Kidney capillary endothelial cell (primary cell): Measurements from ENCODE around the gene MAPK6.

ENCODE experiments used
- DNase-seq: peaks from one replicate; pipeline ENCODE4 v3.0.0-alpha.2; 2018; ENCODE audit warnings: low spot score

MAPK6 gene

GRCh38 chr15:52010633-52011595, 8.1 kb upstream of the MAPK6 start:
- DNase-seq = peak; percentile 77

DNA sequence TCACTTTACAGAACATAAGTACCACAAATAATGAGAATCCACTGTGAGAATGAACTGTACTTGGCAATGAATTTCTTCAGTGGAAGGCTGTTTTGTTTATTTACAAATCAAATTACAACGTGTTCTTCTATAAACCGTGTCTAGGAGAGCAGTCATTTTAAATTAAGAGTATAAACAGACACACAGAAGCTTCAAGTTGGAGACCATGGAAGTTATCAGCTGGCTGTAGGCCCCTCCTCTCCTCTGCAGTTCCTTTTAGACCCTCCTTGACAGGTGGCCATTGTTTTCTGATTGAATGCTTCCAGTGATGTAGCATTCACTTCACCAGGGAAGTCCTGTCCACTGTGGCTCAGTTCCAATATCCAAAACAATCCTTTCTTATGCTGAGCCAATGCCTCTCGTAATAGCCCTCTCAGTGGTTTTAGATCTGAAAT, 7.3 kb upstream of the MAPK6 start:
- DNase-seq = no peak

DNA sequence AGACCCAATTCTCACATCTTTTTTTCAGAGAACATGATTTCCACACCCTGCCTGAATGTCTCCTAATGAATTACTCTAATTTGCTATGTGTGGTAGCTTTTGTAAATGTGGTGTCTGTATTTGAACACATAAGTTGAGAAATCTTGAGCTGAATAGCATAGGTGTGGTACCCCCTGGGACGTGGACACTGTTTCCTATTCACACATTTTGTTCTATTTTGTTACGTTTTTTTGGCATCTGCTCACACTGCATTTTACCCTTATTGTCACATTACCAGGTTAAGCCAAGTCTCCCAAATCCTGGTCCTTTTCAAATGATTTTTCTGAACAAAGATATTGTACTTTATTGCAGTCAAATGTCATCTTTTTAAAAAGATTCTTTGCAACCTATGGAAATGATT, 6.8 kb upstream of the MAPK6 start:
- DNase-seq = no peak

DNA sequence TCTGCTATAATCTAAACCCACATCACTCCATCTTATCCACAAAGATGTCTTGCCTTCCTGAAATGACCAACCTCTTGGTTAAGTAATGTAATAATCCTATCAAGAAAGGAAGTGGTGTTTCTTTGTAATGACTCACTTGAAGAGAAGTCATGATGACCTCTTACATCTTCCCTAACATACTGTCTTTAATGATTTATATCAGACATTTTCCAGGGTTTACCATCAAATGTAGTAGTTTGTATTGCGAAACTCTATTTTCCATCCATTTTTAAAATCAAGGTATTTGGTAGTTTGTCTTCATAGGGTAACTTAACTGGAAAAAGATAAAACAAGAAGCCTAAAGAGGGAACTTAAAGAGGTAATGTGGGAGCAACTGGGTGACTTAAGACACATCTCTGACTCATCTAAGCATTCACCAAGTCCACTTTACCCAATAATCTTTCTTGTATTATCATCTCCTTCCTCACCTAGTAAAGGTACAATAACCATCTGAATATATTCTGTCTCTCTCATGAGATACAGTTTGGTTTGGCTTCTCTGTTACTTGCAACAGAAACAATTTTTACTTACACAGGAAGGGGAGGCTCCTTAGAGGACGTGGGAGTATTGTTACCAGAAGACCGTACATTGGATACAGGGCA, 5.7 kb upstream of the MAPK6 start:
- peak; percentile 75 for DNase-seq

GRCh38 chr15:52014616-52015015, 4.4 kb upstream of the MAPK6 start:
- no peak for DNase-seq

DNA sequence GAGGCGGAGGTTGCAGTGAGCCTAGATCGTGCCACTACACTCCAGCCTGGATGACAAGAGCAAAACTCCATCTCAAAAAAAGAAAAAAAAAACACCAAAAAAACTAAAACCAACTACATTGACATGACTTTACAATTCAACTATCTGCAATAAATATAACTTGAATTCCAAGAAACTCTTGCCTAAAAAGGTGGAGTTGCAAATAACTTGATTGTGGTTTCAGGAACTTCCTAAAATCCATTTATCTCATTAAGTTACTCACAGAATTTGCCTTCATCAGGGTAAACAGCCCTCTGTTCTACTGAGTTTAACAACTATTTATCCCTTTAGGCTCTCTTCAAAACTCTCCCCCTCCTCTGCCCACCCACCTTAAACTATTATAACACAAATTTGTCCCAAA, 2.7 kb upstream of the MAPK6 start:
- no peak for DNase-seq

DNA sequence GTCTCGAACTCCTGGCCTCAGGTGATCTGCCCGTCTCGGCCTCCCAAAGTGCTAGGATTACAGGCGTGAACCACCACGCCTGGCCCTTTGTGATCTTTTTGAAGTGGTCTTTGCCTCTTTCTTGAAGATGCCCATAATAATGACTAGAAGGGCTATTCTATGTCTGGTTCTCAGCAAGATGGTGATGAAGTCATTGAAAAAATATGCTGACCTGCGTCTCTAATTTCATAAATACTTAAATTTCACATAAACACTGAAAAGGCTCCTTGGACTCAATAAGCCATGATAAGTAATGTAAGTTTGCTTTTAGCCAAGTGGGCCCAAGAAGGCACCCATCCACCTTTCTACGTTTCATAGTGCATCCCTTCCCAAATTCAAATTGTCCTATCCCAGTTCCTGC, 775 bp upstream of the MAPK6 start:
- DNase-seq = no peak

DNA sequence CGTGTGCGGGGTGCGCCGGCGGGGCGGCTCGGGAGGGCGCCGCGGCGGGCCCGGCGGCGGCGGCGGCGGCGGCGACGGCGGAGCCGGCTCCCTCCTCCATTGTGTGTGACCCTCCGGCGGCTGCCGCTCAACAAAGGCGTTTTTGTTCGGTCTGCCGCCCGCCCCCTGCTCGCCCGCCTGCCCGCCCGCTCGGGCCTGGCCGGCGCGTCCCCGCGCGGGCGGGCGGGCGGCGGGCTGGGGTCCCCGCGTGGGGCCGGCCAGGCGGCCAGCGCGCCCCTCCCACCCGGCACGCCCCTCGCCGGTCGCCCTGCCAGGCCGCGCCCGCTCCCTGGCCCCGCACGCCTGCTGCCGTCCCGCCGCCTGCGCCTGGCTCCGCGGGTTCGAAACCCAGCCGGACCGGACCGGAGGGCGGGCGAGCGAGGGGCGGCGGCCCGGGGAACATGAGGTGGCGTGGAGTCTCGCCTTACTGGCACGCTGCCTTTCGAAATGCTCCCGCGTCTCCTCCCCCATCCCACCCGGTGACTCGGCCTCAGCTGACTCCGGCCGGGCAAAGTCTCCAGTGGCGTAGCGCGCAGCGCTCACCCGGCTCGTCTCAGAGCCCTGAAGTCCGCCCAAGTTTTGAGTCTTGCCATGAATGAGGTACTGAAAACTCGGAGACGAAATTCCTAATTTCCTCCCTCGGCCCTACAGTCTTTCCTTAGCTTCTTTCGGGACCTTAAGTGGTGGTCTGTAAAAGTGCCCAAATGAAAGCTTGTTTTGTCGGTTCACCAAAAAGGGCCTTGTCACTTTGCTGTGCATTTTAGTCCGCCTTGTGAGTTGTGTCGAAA, 588 bp downstream of the MAPK6 start:
- peak; percentile 87 for DNase-seq

DNA sequence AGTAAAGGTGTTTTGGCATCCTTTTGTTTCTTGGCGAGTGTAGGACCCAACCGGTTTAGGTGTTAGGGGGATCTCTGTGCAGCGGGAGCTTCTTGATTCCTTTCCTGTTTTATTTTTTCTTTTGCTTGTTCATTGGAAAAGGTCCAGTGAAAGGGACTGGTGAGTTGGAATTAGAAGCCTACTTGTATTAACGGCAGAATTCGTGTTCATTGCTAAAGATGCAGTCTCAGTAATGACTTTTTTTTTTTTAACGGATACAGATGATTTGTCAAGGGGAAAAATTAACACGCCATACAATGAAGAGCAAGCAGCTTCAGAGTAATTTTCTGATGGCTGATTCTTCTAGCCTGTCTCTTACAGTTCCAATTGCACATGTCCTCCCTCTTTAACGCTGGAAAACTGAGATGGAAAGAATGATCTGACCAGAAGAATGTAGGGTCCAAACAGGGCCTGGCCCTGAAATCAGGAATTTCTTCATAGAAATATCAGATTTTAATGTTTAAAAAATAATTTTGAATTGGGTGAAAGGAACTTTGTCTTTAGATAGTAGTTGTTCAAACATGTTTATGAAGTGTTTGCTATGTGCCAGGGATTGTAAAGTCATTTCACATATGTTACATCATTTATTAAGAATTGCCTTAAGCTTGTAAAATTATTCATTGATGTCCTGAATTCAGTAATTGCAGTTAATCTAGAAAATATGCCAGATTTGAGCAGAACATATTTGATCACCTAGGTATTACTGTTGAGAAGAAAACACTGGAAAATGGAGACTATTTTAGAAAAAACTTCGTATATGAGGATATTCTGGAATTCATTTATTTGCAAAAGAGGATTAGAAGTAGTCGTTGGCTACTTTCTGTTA, 1.4 kb downstream of the MAPK6 start:
- DNase-seq = no peak

DNA sequence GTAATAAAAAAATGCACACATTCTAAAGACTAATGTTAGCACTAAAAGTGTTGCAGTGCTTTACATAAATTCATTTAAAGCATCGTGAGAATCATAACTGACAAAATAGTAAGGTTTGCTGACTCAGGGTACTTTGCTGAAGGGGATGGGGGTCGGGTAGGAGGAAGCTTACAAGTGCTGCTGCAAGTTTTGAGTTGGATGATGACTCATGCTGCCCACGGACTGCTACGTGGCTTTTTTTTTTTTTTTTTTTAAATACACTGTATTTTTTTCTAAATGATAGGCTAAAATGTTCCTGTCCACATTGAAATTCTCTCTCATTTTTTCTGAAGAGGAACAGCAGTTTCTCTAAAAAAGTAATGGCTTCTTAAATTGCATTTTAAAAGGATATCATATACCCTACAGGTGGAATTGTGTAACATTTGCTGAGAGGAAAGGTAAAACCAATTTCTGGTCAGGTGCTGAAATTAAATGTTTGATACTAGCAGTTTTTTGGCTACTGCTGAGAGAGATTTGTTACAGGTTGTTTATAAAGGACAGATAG, 2.2 kb downstream of the MAPK6 start:
- peak; percentile 86 for DNase-seq

DNA sequence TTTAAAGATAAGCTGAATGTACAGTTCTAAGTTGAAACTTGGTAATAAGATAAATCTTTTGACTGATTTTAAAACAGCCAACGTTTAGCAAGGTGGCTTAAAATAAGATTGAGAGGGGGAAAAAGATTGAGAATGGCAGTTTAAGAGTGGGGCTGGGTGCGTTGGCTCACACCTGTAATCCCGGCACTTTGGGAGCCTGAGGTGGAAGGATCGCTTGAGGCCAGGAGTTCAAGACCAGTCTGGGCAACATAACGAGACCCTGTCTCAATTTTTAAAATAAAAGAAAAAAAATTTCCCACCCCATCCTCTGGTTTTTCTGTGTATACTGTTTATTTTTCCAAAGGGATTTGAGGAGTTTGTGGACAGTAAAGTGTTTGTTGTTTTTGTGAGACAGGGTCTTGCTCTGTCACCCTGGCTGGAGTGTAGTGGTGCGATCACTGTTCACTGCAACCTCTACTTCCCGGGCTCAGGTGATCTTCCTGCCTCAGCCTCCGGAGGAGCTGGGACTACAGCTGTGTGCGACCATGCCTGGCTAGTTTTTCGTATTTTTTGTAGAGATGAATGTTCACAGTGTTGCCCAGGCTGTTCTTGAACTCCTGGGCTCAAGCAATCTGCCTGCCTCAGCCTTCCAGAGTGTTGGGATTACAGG, 3.0 kb downstream of the MAPK6 start:
- DNase-seq = no peak

GRCh38 chr15:52023169-52023922, 4.3 kb downstream of the MAPK6 start:
- no peak for DNase-seq

DNA sequence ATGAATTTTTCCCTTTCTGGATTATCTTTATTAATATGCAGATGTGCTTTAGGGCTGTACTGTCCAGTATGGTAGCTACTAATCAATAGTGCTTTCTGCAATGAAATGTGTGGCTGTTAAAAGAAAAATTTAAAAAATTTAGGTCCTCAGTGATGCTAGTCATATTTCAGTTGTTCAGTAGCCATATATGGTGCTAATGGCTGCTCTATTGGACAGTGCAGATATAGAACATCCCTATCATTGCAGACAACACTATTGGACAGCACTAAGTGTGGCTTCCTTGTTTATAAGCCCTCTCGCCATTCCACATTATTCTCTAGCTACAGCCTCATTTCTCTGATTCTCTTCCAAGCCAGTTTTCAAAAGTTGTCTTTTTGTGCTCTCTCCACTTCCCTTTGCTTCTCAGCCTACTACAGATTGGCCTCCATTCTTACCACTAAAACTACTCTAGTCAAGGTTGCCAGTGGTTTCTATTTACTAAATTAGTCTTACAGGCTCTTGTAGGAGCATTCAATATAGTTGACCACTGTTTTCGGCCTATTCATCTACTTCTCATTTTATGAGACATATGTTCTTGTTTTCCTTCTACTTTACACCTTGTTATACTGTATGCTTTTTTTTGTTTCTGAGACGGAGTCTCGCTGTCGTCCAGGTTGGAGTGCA, 9.5 kb downstream of the MAPK6 start:
- DNase-seq = no peak

- DNase-seq = no peak
These were observed 11.0 kb downstream of the MAPK6 start for GRCh38 chr15:52030010-52030409.

DNA sequence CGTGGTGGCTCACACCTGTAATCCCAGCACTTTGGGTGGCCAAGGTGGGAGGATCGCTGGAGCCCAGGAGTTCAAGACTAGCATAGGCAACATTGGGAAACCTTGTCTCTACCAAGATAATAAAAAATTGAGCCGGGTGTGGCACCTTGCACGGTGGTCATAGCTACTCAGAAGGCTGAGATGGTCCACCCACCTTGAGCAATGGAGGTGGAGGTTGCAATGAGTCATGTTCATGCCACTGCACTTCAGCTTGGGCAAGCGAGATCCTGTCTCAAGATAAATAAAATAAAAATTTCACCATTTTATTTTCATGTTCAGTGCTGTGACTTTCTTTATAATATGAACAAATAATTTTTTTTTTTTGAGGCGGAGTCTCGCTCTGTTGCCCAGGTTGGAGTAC, 12.5 kb downstream of the MAPK6 start:
- no peak for DNase-seq

DNA sequence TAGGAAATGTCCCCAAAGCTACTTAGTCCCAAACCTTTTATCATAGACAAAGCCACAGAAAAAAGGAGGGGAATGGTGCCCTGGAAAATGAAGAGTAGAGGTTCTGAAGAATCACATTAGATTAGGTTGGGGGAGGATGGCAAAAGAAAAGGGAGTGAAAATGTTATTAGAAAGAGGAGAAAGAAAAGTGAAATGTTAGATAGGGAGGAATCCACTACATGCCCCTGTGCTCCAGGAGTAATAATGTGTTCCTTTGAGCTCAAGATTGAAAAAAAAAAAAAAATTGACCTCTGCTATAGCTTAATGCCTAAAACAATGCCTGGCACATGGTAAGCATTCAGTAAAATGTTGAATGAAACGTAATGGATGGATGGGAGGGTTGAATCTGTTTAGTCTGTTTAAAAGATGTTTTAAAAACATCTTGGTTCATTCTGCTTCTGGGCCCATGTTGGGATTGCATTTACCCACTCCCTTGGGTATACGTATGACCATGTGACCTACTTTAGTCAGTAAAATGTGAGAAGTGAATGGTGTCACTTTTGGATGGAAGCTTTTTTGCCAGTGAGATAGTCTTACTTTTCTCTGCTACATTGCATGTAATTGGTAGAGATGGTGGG, 19.0 kb downstream of the MAPK6 start:
- no peak for DNase-seq

GRCh38 chr15:52039925-52040781, 21.1 kb downstream of the MAPK6 start:
- DNase-seq = no peak
